GM12878 (cell line): ENCODE measurements around the gene SOS1. TPM values are rescaled to one million over a fixed set of nuclear protein-coding genes. Genes with fewer than 3 reads are reported as not detected.

Source experiments
- ATAC-seq: fragments of 200-7000 bp; cut with Tn5 transposase; 3 replicates; pipeline ENCODE4 v1.9.1; 2020; ENCODE audit warnings: mild to moderate bottlenecking, moderate library complexity
- BruUV-seq: library from RNA; stranded (reverse); fragments of 400-500 nt; replicated peaks from 2 replicates; lab custom pipeline; 2021; lab: Mats Ljungman, UMichigan
- CTCF ChIA-PET: fragments of 300-600 bp; sonication (Branson Sonifier 250); formaldehyde crosslinking; extraction: SDS; loops from one replicate; lab custom pipeline; 2021; ENCODE audit warnings: inconsistent platforms; lab: Yijun Ruan, JAX
- POLR2A ChIA-PET: fragments of 350-600 bp; formaldehyde crosslinking; extraction: SDS; loops from one replicate; lab custom pipeline; 2021; ENCODE audit warnings: inconsistent platforms; lab: Charles Lee
- RAD21 ChIA-PET: fragments of 300-600 bp; sonication (Branson Sonifier 250); formaldehyde crosslinking; loops from one replicate; lab custom pipeline; 2023; ENCODE audit warnings: antibody characterized with exemption; ENCODE audit not compliant: unreplicated experiment; lab: Charles Lee
- SMC1A ChIA-PET: fragments of 300-600 bp; sonication (Branson Sonifier 250); formaldehyde crosslinking; loops from one replicate; lab custom pipeline; 2023; ENCODE audit not compliant: unreplicated experiment, uncharacterized antibody; lab: Charles Lee
- DNase-seq: peaks from one replicate; pipeline ENCODE4 v3.0.0-alpha.2; 2011; ENCODE audit warnings: low read depth, low spot score
- FAIRE-seq: peaks from 3 replicates; lab custom pipeline; 2011; peaks lifted over from hg19 to GRCh38; lab: Jason Lieb, UNC
- H2AFZ ChIP-seq: 2 replicates; pipeline ENCODE4 v1.6.0; 2011; ENCODE audit warnings: low read depth, low read length, control low read depth; ENCODE audit not compliant: control insufficient read depth
- H3K27ac ChIP-seq: 2 replicates; pipeline ENCODE4 v1.5.1; 2011; ENCODE audit warnings: control low read depth; ENCODE audit not compliant: control insufficient read depth, insufficient read depth
- H3K27me3 ChIP-seq, 2 experiments: replicated peaks in 1 of 2; 2 replicates each; pipeline versions ENCODE4 v1.6.0 to v1.6.1; 2011; ENCODE audit warnings: low read length in 1 of 2; ENCODE audit not compliant: control insufficient read depth in 2 of 2, insufficient read depth in 2 of 2
- H3K36me3 ChIP-seq, 2 experiments: 2 replicates each; pipeline ENCODE4 v1.5.1; 2011; ENCODE audit warnings: low read length in 1 of 2; ENCODE audit not compliant: control insufficient read depth in 2 of 2, insufficient read depth in 2 of 2
- H3K4me1 ChIP-seq: 2 replicates; pipeline ENCODE4 v1.6.1; 2011; ENCODE audit warnings: mild to moderate bottlenecking, low read length, moderate library complexity, mixed read lengths; ENCODE audit not compliant: control insufficient read depth, insufficient read depth
- H3K4me2 ChIP-seq: 2 replicates; pipeline ENCODE4 v1.6.0; 2011; ENCODE audit warnings: control low read depth; ENCODE audit not compliant: control insufficient read depth, insufficient read depth
- H3K4me3 ChIP-seq: fragments of 200-600 bp; sonication (generic); 2 replicates; pipeline ENCODE4 v1.5.1; 2016
- H3K79me2 ChIP-seq: 2 replicates; pipeline ENCODE4 v1.6.0; 2011; ENCODE audit warnings: low read length; ENCODE audit not compliant: control insufficient read depth, insufficient read depth
- H3K9ac ChIP-seq: 2 replicates; pipeline ENCODE4 v1.8.0; 2011; ENCODE audit warnings: low read length, control low read depth, mixed read lengths; ENCODE audit not compliant: control insufficient read depth, insufficient read depth
- H3K9me3 ChIP-seq: replicated peaks from 3 replicates; pipeline ENCODE4 v1.5.1; 2011; ENCODE audit warnings: mild to moderate bottlenecking, low read length; ENCODE audit not compliant: control insufficient read depth, insufficient read depth
- H4K20me1 ChIP-seq: 2 replicates; pipeline ENCODE4 v1.6.0; 2011; ENCODE audit not compliant: control insufficient read depth, insufficient read depth
- ATF7 ChIP-seq: fragments of 450-650 bp; IDR thresholded peaks from 2 replicates; pipeline ENCODE4 v1.6.1; 2016; ENCODE audit warnings: low read depth, mild to moderate bottlenecking
- BCL11A ChIP-seq: IDR thresholded peaks from 2 replicates; pipeline ENCODE4 v1.6.1; 2011; ENCODE audit warnings: low read depth, low read length
- EP300 ChIP-seq, 2 experiments: fragments of 150-350 bp in 1 of 2; IDR thresholded peaks; 2 replicates each; pipeline ENCODE4 v1.6.1; 2011 to 2012; ENCODE audit warnings: low read depth in 2 of 2, low read length in 2 of 2, borderline replicate concordance in 1 of 2, improper control_type of control experiment in 1 of 2, inconsistent platforms in 1 of 2; ENCODE audit not compliant: control insufficient read depth in 1 of 2
- GATAD2B ChIP-seq: fragments of 450-650 bp; conservative IDR thresholded peaks from 2 replicates; pipeline ENCODE4 v1.6.1; 2017; ENCODE audit warnings: low read depth, mild to moderate bottlenecking, moderate library complexity
- HDAC6 ChIP-seq: fragments of 200-600 bp; sonication (generic); IDR thresholded peaks from one replicate; pipeline ENCODE4 v1.8.0; 2017; ENCODE audit warnings: antibody characterized with exemption; ENCODE audit not compliant: unreplicated experiment
- MYB ChIP-seq: fragments of 150-350 bp; IDR thresholded peaks from 2 replicates; pipeline ENCODE4 v1.6.1; 2014; ENCODE audit warnings: mild to moderate bottlenecking, low read depth, low read length, borderline replicate concordance
- NBN ChIP-seq: fragments of 450-650 bp; IDR thresholded peaks from 2 replicates; pipeline ENCODE4 v1.6.1; 2016
- PBX3 ChIP-seq: IDR thresholded peaks from 2 replicates; pipeline ENCODE4 v1.6.1; 2011; ENCODE audit warnings: mild to moderate bottlenecking, low read depth, low read length, moderate library complexity; ENCODE audit not compliant: insufficient replicate concordance
- POLR2A ChIP-seq: IDR thresholded peaks from 2 replicates; pipeline ENCODE4 v1.6.1; 2011; ENCODE audit warnings: low read depth, mild to moderate bottlenecking, low read length
- RAD51 ChIP-seq: fragments of 450-650 bp; IDR thresholded peaks from 2 replicates; pipeline ENCODE4 v1.6.1; 2016; ENCODE audit warnings: moderate library complexity, mild to moderate bottlenecking, inconsistent platforms
- SPI1 ChIP-seq: IDR thresholded peaks from 2 replicates; pipeline ENCODE4 v1.6.1; 2011; ENCODE audit warnings: low read depth, mild to moderate bottlenecking, low read length, moderate library complexity, borderline replicate concordance; ENCODE audit not compliant: insufficient read depth
- SREBF2 ChIP-seq: IDR thresholded peaks from 2 replicates; pipeline ENCODE4 v1.6.1; 2012; ENCODE audit warnings: mild to moderate bottlenecking, low read length
- TARDBP ChIP-seq: IDR thresholded peaks from 2 replicates; pipeline ENCODE4 v1.6.1; 2016; ENCODE audit warnings: borderline replicate concordance
- ZBED1 ChIP-seq: IDR thresholded peaks from 2 replicates; pipeline ENCODE4 v1.6.1; 2016; ENCODE audit warnings: borderline replicate concordance
- ZBTB33 ChIP-seq: fragments of 450-650 bp; IDR thresholded peaks from 2 replicates; pipeline ENCODE4 v1.6.1; 2017; ENCODE audit warnings: mild to moderate bottlenecking
- ZNF384 ChIP-seq: IDR thresholded peaks from 2 replicates; pipeline ENCODE4 v1.6.1; 2012; ENCODE audit warnings: low read depth, mild to moderate bottlenecking, low read length, improper control_type of control experiment, borderline replicate concordance
- ZSCAN29 ChIP-seq: fragments of 450-650 bp; IDR thresholded peaks from 2 replicates; pipeline ENCODE4 v1.6.1; 2017; ENCODE audit warnings: mild to moderate bottlenecking, moderate library complexity
- ZZZ3 ChIP-seq: IDR thresholded peaks from 2 replicates; pipeline ENCODE4 v1.6.1; 2011; ENCODE audit warnings: low read depth; ENCODE audit not compliant: control insufficient read depth, insufficient read length
- WGBS: methylation state at CpG from one replicate; pipeline ENCODE4 v1.1.6; 2016; ENCODE audit warnings: low lambda C conversion rate; ENCODE audit not compliant: insufficient replicate concordance, insufficient coverage; ENCODE audit errors: missing lambda C conversion rate; 5-methylcytosine and 5-hydroxymethylcytosine counted together
- in situ Hi-C: fragments of 300-500 bp; cut with MboI; formaldehyde crosslinking; loops from 9 replicates; pipeline ENCODE4 v1.14.3; 2018; ENCODE audit warnings: mixed read lengths
- intact Hi-C: fragments of 100-400 bp; cut with micrococcal nuclease; formaldehyde crosslinking; loops from one replicate; pipeline ENCODE4 v1.14.2; 2022; ENCODE audit not compliant: unreplicated experiment
- polyA plus RNA-seq, 11 experiments: library from polyadenylated mRNA; depleted of rRNA in 4 of 11; unstranded in 6 of 11; stranded (reverse) in 5 of 11; fragments of >200 nt; fragmentation: Nextera tagmentation in 4 of 11; fragmentation: Illumina TruSeq in 1 of 11; extraction: Ambion mirVana in 4 of 11; extraction: Trizol in 1 of 11; gene quantifications; 1 replicate in 1 of 11; 2 replicates in 10 of 11; pipeline versions ENCODE4 v1.2.1 to v1.2.3, GENCODE V29; 2011 to 2016; ENCODE audit warnings: inconsistent platforms in 2 of 11, missing spikeins in 2 of 11, low read depth in 1 of 11
- total RNA-seq, 4 experiments: library from RNA; depleted of rRNA in 3 of 4; stranded (reverse); fragments of >200 nt in 3 of 4; fragmentation: Illumina TruSeq in 1 of 4; extraction: Trizol in 1 of 4; gene quantifications; 2 replicates each; pipeline versions ENCODE4 v1.2.1 to v1.2.3, GENCODE V29; 2013 to 2021

Gene SOS1
- total and polyA plus RNA-seq, 10 of the 15 experiments (the other 5 are each of a cell fraction or from before 2014, with no cell fraction given): 2.1 to 24.1 (median 8.5) TPM

GRCh38 chr2:39150102-39150562 lies 29.3 kb upstream of the SOS1 start:
- no peak for FAIRE-seq
- POLR2A ChIA-PET: no interaction called here
- ATAC-seq: no peak
- Histone ChIP-seq H3K9ac (no peak overlapping the region), H3K36me3 (no peaks in the 10 kb centered on the region), H3K27ac (no peak overlapping the region), H3K4me1 (no peaks in the 10 kb centered on the region), H3K79me2 (no peaks in the 10 kb centered on the region), H3K27me3 (no peaks in the 10 kb centered on the region; a peak in 1 of 4 replicates), H4K20me1 (no peaks in the 10 kb centered on the region), H3K9me3 (no peaks in the 10 kb centered on the region), H3K4me2 (no peak overlapping the region), H3K4me3 (no peak overlapping the region), H2AFZ (peak overlapping the region; percentile 6; the same call in 1 of the 2 replicates)
- in situ Hi-C loops (no loop called here), intact Hi-C loops (no loop called here)
- TF ChIP-seq ZSCAN29: no peak
- RAD21 ChIA-PET: no interaction called here
- SMC1A ChIA-PET: no interaction called here
- BruUV-seq: no TSS peak
- WGBS: 82% methylated on average over 6 of the region's 6 CpGs
- CTCF ChIA-PET: interaction anchor here (1.0 to 1.8 kb wide), 2 partner anchors 26 to 91 kb away, joined by 4 read pairs; no protein-coding TSS in a partner anchor
- DNase-seq: no peak

- ChIA-PET SMC1A (no interaction called here), POLR2A (no interaction called here), RAD21 (no interaction called here), CTCF (no interaction called here)
- no peak for DNase-seq
- H3K4me2 ChIP-seq: no peak overlapping the region
- H3K27ac ChIP-seq: no peak overlapping the region
- no peak for FAIRE-seq
- H3K79me2 ChIP-seq: no peaks in the 10 kb centered on the region
- in situ Hi-C loops: no loop called here
- no peaks in the 10 kb centered on the region; a peak in 1 of 4 replicates for H3K27me3 ChIP-seq
- intact Hi-C loops: no loop called here
- H3K9ac ChIP-seq: no peak overlapping the region
- ATAC-seq: no peak
- H3K4me1 ChIP-seq: no peaks in the 10 kb centered on the region
- no peak overlapping the region for H2AFZ ChIP-seq
- no peak overlapping the region for H3K4me3 ChIP-seq
- TF ChIP-seq ZZZ3: no peak
- no peak for TF ChIP-seq SREBF2
- TF ChIP-seq EP300 (IDR thresholded peaks at IDR 0.05; ENCODE audit: borderline replicate concordance in 1 of 2, control insufficient read depth in 1 of 2, low read depth in 2 of 2, low read length in 2 of 2): no peak
- no peak for TF ChIP-seq GATAD2B
- TF ChIP-seq ATF7: no peak
- no peak for TF ChIP-seq BCL11A
- TF ChIP-seq HDAC6: no peak
- TF ChIP-seq ZBTB33: no peak
- no peak for TF ChIP-seq POLR2A
- TF ChIP-seq TARDBP: no peak
- no peak for TF ChIP-seq SPI1
- TF ChIP-seq ZNF384: no peak
- no peak for TF ChIP-seq RAD51
- no peak for TF ChIP-seq PBX3
- TF ChIP-seq MYB: no peak
- TF ChIP-seq NBN: no peak
- no peak for TF ChIP-seq ZBED1
- BruUV-seq: no TSS peak
- H4K20me1 ChIP-seq: no peaks in the 10 kb centered on the region
- no peaks in the 10 kb centered on the region for H3K36me3 ChIP-seq
- H3K9me3 ChIP-seq: no peaks in the 10 kb centered on the region
Measured at GRCh38 chr2:39146630-39147029, 25.8 kb upstream of the SOS1 start.
